GM19099 (cell line): Measurements from ENCODE around the gene DISC1.

Experiments used
- POLR2A ChIP-seq: IDR thresholded peaks from 3 replicates; pipeline ENCODE4 v1.6.1; 2011; ENCODE audit warnings: low read depth; ENCODE audit not compliant: insufficient read length; ENCODE audit errors: extremely low read depth

The DISC1 gene

DNA sequence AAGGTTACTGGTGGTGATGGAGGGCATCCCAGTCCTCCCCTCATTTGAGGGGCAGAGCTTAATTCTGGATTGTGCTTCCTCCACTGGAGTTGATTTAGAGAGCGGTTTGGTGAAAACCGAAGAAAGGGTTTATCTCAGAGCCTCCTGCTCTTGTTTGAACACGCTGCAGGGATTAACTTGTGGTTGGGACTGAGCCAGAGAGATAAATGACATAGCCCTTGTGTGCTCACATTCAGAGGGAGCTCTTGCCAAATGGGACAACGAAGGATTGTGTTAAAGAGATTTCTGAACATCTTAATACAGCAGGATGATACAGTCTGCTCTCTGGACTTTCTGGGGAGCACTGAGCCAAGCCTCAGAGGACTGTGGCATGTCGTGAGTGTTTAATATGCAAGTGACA, 308.2 kb downstream of the DISC1 start:
- no peak for TF ChIP-seq POLR2A

GRCh38 chr1:231935856-231936255, 309.3 kb downstream of the DISC1 start:
- TF ChIP-seq POLR2A: no peak

DNA sequence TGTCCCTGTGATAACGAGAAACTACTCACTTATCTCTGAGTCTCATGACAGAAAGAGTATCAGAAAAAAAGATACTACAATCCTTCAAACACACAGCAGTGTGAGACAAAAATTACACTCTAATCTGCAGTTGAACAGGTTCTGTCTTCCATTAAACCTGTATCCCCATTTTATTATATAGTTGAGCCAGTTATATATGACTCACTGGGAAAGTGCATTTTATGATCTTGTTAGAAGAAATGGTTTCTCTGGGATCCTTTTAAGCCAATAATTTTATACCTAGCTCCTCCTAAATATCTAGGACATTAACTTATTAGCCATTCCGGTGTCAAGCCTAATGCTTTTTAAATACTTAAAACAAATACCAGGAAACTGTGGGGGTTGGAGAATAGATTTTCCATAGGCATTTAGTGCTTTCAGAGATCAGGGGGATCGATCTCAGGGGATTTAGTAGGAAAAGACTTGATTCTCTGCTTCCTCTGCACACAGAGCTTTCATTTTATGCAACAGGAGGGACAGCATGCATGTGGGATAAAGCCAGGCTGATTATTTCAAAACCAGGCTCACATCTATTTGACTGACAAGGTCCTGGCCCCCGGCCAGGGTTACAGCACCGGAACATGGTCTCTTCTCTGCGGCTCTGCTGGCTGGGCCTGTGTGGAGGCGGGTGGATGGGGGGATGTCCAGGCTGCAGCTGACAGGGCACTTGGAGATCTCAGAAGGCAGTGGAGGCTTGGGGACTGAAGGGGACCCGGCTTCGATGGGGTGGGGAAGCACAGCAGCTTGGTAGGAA, 310.6 kb downstream of the DISC1 start:
- TF ChIP-seq POLR2A: no peak

DNA sequence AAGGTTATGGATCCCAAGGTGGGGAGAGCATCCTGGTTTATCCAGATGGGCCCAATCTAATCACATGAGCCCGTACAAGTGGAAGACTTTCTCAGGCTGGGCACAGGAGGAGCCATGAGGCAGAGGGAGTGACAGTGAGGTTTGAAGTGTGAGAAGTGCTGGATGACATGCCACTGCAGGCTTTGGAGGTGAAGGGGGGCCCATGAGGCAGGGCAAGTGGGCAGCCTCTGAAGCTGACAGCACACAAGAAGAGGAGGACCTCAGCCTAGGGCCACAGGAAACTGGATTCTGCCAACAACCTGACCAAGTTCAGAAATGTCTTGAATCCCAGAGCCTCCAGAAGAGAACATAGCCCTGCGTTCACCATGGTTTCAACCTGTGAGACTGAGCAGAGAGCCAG, 311.6 kb downstream of the DISC1 start:
- TF ChIP-seq POLR2A: no peak

GRCh38 chr1:231938711-231939110, 312.1 kb downstream of the DISC1 start:
- no peak for TF ChIP-seq POLR2A

DNA sequence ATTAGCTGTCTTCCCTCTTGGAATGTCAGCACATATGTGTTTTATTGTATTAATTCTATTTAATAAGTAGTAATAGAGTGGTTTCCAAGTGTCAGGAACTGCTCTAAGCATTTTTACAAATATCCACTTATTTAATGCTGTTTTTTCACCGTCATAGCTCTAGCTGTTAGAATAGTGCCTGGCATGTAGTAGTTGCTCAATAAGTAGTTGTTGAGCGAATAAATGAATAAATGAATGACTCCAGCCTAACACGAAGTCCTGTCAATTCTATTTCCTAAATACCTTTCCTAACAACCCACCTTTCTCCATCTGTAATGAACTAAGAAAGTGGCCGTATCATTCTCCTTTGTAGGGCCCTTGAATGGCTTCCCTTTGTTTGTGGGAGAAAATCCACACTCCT, 312.5 kb downstream of the DISC1 start:
- no peak for TF ChIP-seq POLR2A

DNA sequence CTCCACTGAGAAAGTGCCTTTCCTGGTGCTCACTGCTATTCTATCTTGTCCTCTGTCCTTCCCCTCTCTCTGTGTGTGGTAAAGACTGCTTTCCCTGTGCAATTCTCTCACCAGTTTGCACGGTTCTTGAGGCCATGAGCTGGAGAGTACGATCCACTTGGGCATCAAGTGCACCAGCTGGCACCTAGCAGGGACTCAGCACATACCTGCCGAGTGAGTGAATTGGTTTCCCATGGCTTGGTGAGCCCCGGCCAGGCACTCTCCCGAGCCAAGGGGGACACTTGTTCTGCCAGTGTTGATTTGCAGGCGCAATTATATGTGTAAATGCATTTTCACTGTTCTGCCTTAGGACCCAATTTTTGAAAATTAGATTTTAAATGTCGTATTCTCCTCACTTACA, 313.5 kb downstream of the DISC1 start:
- TF ChIP-seq POLR2A: no peak

GRCh38 chr1:231940701-231941100, 314.1 kb downstream of the DISC1 start:
- TF ChIP-seq POLR2A: no peak

DNA sequence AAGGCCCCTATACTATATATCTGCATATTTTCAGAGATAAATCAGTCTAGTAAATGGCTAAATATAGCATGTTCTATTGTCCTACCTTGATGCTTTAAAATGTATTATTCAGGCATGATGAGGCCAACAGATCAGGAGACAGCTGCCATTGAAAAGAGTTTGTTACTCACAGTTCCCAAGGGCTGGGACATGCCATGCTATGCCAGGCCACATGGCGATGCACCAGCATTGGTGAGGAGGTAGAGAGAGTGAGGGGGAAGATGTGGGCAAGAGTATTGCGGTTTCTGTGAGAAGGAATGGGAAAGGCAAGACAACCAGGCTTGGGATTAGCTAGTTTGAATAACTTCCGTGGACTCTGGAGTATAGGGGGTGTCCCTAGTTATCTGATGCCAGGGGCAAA, 316.5 kb downstream of the DISC1 start:
- no peak for TF ChIP-seq POLR2A

- TF ChIP-seq POLR2A: no peak
These were observed 322.9 kb downstream of the DISC1 start for GRCh38 chr1:231949277-231950091.

- TF ChIP-seq POLR2A: no peak
These were observed 323.9 kb downstream of the DISC1 start for GRCh38 chr1:231950331-231951128.

- TF ChIP-seq POLR2A: no peak
These were observed 324.8 kb downstream of the DISC1 start for GRCh38 chr1:231951374-231951773.

DNA sequence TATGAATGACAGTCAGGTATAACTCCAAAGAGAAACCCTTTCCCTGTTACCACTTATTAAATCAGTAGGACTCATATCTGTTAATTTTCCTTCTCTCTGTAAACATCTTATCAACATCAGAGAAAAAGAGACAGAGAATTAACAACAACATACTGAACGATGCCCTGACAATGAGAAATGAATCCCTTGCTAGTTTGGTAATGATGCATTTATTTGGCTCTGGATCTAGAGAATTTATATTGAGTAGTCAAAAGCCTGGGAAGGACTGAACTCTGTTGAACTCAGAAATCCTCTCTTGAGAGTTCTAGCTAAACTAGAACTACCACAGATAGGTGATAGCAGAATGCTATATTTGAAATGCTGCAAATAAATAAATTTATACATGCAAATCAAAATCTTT, 325.6 kb downstream of the DISC1 start:
- no peak for TF ChIP-seq POLR2A

GRCh38 chr1:231953660-231954059, 327.1 kb downstream of the DISC1 start:
- no peak for TF ChIP-seq POLR2A

DNA sequence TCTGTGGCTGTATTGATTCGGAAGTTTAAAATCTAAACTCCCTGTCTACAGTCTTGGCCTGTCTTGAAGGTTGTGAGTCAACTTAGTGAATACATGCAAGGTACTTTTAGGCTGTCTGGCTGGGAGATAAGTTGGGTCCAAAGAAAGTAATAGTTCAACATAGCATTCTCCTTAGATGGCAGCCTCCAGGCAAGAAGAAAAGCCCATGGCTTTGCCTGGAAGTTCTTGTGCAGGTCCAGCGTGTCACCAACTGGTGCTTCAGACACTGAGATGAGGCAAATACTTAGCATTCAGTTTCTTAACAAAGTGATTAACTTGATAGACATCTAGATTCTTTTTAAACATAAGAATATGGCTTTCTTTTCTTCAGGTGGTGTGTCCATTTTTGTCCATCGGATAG, 328.2 kb downstream of the DISC1 start:
- TF ChIP-seq POLR2A: no peak
